HG03095 (cell line): ENCODE data around the gene AMZ1.
"Not testable (repeated sequence)": the region's sequence is repeated elsewhere in the genome, so short reads cannot be mapped to it uniquely, and the experiment has no call there.

Experiments used
- ATAC-seq: cut with Tn5 transposase; IDR thresholded peaks from one replicate; pipeline ENCODE4 v1.9.1; 2021; ENCODE audit warnings: moderate library complexity; ENCODE audit not compliant: unreplicated experiment

The AMZ1 gene

DNA sequence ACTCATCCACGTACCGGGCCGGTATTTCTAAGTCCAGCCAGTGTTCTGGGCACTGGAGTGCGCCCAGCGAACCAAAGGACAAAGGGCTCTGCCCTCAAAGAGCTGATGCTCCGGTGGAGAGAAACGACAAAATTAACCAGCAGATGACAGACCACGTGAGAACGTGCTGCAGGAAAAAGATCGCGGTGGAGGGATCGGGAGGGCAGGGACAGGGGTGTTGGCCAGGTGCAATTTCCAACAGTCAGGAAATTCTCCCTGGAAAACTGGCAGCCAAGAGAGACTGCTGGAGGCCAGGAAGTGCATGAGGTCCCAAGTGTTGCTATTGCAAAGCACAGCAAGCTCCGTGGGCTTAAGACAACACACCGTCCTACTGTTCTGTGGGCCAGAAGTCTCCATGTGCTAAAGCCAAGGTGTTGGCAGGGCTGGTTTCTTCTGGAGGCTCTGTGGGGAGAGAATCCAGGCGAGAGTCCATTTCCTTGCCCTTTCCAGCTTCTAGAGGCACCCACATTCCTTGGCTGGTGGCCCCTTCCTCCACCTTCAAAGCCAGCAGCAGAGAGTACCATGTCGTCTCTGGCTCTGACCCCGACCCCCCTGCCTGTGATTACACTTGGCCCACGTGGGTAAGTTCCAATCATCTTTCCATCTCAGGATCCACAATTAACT is 21.3 kb upstream of the AMZ1 start:
- ATAC-seq: no peak

DNA sequence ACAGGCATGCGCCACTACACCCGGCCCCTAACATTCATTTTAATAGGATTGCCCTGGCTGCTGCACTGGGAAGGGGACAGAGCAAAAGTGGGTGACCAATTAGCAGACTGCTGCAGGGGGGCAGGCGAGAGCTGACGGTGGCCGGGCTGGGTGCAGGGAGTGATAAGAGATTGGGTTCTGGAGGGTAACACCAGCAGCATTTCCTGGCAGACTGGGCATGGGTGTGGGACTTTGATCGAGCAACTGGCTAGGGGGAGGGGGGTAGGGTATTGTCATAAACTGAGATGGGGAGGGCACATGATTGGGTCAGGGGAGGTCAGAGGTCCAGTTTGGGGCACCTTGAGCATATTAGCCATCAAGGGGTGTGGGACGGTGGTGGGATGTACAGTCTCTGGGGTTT is 20.2 kb upstream of the AMZ1 start:
- ATAC-seq: no peak

- no peak for ATAC-seq
These were observed 19.6 kb upstream of the AMZ1 start for GRCh38 chr7:2668401-2668800.

DNA sequence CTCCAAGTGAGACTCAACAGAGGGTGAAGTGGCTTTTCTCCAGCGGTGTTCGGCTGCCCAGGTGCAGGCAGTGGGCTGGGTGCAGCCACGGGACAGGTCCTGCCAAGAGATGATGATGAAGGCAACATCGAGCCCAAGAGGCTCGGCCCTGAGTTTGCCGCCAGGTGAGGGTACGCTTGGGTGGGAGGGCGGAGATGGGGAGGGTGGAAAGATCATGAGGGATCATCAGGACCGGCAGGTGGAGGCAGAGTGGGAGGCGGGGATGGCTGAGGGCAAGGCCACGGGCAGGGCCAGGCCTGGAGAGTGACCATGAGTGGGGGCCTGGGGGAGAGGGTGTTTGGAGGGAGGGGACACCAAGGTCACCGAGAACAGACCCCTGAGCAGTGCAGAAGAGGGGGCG is 17.8 kb upstream of the AMZ1 start:
- no peak for ATAC-seq

DNA sequence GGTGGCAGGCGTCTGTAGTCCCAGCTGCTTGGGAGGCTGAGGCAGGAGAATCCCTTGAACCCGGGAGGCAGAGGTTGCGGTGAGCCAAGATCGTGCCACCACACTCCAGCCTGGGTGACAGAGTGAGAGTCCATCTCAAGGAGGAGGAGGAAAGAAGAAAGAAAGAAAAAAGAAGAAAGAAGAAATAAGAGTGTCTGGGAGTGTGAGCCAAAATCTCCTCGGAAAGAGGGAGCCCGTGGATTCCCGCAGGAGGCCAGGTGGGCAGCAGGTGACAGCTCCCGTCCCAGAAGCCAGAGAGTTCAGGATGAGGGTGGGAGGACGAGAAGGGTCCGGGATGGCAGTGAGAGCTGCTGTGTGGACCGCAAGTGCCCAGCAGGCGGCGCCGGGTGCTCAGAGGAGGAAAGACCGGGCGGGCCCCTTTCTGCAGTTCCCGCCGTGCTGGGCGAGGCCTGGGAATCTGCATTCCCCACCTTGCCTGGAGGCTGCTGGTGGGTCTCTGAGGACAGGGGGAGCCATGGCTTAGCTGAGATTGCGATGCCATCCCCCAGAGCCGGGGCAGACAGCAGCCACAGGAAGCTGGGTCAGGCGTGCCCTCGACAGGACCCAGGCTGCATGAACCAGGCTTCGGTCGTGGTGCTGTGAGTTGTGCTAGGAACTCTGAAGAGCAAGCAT is 17.1 kb upstream of the AMZ1 start:
- no peak for ATAC-seq

DNA sequence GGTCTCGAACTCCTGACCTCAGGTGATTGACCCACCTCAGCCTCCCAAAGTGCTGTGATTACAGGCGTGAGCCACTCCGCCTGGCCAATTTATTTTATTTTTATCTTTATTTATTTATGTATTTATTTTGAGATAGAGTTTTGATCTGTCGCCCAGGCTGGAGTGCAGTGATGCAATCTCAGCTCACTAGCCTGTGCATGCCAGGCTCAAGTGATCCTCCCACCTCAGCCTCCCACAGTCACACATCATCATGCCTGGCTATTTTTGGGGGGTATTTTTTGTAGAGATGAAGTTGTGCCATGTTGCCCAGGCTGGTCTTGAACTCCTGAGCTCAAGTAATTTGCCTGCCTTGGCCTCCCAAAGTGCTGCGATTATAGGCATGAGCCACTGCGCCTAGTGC is 14.8 kb upstream of the AMZ1 start:
- not testable (repeated sequence) for ATAC-seq

DNA sequence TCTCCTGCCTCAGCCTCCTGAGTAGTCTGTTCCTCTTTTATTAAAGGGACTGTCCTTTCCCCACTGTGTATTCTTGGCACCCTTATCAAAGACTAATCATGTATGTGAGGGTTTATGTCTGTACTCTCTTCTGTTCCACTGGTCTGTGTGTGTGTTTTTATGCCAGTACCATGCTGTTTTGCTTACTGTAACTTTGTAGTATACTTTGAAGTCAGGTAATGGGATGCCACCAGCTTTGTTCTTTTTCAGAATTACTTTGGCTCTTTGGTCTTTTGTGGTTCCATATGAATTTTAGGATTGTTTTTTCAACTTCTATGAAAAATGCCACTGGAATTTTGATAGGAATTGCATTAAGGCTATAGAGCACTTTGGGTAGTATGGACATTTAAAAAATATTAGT is 14.1 kb upstream of the AMZ1 start:
- ATAC-seq: no peak

- no peak for ATAC-seq
These were observed 12.7 kb upstream of the AMZ1 start for GRCh38 chr7:2675256-2675764.

GRCh38 chr7:2676576-2676975 is 11.4 kb upstream of the AMZ1 start:
- ATAC-seq: not testable (repeated sequence)

GRCh38 chr7:2678454-2678853 is 9.5 kb upstream of the AMZ1 start:
- not testable (repeated sequence) for ATAC-seq

- not testable (repeated sequence) for ATAC-seq
These were observed 8.6 kb upstream of the AMZ1 start for GRCh38 chr7:2679135-2680127.

DNA sequence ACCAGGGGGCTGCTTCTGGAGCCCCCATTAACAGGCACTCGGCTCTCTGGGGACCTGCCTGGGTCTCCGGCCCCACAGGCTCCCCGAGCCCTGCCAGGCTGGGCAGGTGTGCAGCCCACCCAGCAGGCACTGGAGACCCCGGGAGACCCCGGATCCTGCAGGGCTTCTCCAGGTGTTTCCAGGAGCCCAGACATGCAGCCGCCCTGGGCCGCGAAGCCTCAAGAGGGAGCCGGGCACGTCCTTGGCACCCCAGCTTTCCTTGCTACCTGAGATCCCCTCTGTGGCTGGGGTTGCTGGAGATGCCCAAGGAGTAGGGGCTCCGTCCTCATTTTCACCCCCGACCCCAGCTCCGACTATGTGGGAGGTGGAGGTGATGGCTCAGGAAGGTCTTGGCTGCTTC is 7.7 kb upstream of the AMZ1 start:
- no peak for ATAC-seq

DNA sequence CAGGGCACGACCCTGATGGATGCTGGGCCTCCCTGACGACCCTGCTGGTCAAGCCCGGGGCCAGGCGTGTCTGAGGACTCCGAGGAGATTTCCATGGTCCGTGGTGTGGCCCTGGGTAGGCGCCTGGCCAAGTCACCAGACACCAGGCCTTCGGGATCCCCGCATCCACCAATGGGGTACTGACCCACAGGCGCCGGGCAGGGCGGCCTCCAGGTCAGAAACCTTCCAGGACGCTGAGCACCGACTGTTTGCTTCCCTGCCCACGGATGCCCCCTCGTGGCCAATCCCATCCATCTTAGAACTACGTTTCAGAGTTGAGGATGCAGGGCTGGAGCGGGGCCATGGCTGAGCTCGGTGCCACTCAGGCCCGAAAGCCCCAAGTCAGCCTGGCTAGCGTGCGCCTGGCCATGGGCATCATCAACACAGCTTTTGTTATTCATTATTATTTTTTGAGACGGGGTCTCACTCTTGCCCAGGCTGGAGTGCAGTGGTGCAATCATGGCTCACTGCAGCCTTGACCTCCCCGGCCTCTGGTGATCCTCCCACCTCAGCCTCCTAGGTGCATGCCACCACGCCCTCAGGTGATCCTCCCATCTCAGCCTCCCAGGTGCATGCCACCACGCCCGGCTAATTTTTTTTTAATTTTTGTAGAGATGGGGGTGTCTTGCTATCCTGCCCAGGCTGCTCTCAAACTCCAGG is 7.1 kb upstream of the AMZ1 start:
- ATAC-seq: no peak

GRCh38 chr7:2681929-2682799 is 5.8 kb upstream of the AMZ1 start:
- ATAC-seq: no peak

DNA sequence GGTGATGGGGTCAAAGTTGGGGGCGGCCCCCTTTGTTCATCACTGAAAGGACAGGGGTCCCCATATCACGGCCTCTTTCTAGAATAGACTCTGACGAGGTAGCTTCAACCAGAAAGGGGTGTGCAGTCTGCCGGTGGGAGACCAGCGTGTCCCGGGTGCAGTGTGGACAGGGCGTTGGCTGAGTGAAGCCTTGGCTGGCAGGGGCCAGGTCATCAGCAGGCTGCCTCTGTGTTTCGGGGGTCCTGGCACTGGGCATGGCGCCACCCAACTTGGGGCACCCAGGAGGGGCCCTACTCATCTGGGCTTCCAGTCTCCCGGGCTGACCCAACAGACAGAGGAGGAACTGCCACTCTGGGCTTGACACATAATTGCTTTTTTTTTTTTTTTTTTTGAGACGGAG is 3.5 kb upstream of the AMZ1 start:
- ATAC-seq: no peak

- ATAC-seq: no peak
These were observed 1.9 kb upstream of the AMZ1 start for GRCh38 chr7:2686101-2686500.

GRCh38 chr7:2687338-2687869 is 598 bp upstream of the AMZ1 start:
- ATAC-seq: no peak

- peak; percentile 87 for ATAC-seq
These were observed 674 bp downstream of the AMZ1 start for GRCh38 chr7:2688409-2689342.
